Neural cell (in vitro differentiated cells): ENCODE data around the gene PLD3.

Experiments used
- EP300 ChIP-seq: fragments of 450-650 bp; conservative IDR thresholded peaks from 2 replicates; pipeline ENCODE4 v1.6.1; 2014; ENCODE audit warnings: antibody characterized with exemption, mild to moderate bottlenecking, moderate library complexity; ENCODE audit not compliant: poor library complexity, severe bottlenecking
- POLR2AphosphoS5 ChIP-seq: IDR thresholded peaks from 2 replicates; pipeline ENCODE4 v1.6.1; 2012
- TAF1 ChIP-seq: IDR thresholded peaks from 2 replicates; pipeline ENCODE4 v1.6.1; 2012; ENCODE audit warnings: low read depth
- TF ChIP-seq, protein P1 (sequence below): IDR thresholded peaks from 2 replicates; pipeline ENCODE4 v1.6.1; 2012; ENCODE audit warnings: borderline replicate concordance
- TF ChIP-seq, protein P2 (sequence below): fragments of 450-650 bp; IDR thresholded peaks from 2 replicates; pipeline ENCODE4 v1.5.1; 2014; ENCODE audit warnings: antibody characterized with exemption, mild to moderate bottlenecking, moderate library complexity; ENCODE audit not compliant: poor library complexity, severe bottlenecking

DNA sequence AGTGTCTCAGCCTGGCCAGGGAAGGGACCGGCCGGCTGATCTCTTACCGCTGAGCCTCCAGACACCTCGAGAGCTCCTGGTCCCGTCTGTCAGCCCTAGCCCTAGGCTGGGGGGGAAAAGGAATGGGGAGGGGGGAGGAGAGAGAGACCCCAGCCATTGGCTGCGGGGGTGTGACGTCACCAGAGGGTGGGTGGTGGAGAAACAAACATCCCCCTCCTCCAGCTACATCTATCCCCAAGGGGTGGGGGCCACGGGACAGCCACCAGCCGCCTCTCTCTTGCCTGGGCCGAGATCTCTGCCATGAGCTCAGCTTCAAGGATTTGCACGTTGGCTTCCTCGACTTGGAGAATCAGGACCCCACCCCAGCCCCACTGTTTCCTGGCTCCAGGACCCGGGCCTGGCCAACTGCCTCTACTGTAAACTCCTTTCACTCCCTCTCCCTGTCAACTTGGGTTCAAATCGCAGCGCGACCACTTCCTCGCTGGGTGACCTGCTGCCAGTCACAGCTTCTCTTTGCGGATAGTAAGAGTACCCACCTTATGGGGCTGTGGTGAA is 64.9 kb downstream of the PLD3 start, which contains the start of gene PRX:
- TF ChIP-seq, protein P1, sequence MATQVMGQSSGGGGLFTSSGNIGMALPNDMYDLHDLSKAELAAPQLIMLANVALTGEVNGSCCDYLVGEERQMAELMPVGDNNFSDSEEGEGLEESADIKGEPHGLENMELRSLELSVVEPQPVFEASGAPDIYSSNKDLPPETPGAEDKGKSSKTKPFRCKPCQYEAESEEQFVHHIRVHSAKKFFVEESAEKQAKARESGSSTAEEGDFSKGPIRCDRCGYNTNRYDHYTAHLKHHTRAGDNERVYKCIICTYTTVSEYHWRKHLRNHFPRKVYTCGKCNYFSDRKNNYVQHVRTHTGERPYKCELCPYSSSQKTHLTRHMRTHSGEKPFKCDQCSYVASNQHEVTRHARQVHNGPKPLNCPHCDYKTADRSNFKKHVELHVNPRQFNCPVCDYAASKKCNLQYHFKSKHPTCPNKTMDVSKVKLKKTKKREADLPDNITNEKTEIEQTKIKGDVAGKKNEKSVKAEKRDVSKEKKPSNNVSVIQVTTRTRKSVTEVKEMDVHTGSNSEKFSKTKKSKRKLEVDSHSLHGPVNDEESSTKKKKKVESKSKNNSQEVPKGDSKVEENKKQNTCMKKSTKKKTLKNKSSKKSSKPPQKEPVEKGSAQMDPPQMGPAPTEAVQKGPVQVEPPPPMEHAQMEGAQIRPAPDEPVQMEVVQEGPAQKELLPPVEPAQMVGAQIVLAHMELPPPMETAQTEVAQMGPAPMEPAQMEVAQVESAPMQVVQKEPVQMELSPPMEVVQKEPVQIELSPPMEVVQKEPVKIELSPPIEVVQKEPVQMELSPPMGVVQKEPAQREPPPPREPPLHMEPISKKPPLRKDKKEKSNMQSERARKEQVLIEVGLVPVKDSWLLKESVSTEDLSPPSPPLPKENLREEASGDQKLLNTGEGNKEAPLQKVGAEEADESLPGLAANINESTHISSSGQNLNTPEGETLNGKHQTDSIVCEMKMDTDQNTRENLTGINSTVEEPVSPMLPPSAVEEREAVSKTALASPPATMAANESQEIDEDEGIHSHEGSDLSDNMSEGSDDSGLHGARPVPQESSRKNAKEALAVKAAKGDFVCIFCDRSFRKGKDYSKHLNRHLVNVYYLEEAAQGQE: no peak
- TF ChIP-seq, protein P2, sequence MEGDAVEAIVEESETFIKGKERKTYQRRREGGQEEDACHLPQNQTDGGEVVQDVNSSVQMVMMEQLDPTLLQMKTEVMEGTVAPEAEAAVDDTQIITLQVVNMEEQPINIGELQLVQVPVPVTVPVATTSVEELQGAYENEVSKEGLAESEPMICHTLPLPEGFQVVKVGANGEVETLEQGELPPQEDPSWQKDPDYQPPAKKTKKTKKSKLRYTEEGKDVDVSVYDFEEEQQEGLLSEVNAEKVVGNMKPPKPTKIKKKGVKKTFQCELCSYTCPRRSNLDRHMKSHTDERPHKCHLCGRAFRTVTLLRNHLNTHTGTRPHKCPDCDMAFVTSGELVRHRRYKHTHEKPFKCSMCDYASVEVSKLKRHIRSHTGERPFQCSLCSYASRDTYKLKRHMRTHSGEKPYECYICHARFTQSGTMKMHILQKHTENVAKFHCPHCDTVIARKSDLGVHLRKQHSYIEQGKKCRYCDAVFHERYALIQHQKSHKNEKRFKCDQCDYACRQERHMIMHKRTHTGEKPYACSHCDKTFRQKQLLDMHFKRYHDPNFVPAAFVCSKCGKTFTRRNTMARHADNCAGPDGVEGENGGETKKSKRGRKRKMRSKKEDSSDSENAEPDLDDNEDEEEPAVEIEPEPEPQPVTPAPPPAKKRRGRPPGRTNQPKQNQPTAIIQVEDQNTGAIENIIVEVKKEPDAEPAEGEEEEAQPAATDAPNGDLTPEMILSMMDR: no peak
- no peak for TF ChIP-seq EP300
- TF ChIP-seq POLR2AphosphoS5: no peak
- no peak for TF ChIP-seq TAF1
